KMS-11 (cell line): ENCODE data around the gene SLC37A1.
"Not testable (repeated sequence)": the region's sequence is repeated elsewhere in the genome, so short reads cannot be mapped to it uniquely, and the experiment has no call there.

Experiments
- H2AFZ ChIP-seq: fragments of 200-600 bp; sonication (generic); 2 replicates; pipeline ENCODE4 v1.6.1; 2016; ENCODE audit warnings: antibody characterized with exemption, mixed run types, low read depth
- H3K27ac ChIP-seq: fragments of 200-600 bp; sonication (generic); 2 replicates; pipeline ENCODE4 v1.6.1; 2016; ENCODE audit warnings: mild to moderate bottlenecking, mixed run types
- H3K27me3 ChIP-seq: fragments of 200-600 bp; sonication (generic); 2 replicates; pipeline ENCODE4 v1.6.1; 2017; ENCODE audit warnings: mild to moderate bottlenecking, low read depth, mixed run types, moderate library complexity; ENCODE audit not compliant: insufficient read depth
- H3K36me3 ChIP-seq: fragments of 200-600 bp; sonication (generic); 2 replicates; pipeline ENCODE4 v1.6.1; 2017; ENCODE audit warnings: mild to moderate bottlenecking, mixed run types; ENCODE audit not compliant: insufficient read depth
- H3K4me1 ChIP-seq: fragments of 200-600 bp; sonication (generic); 2 replicates; pipeline ENCODE4 v1.6.1; 2016; ENCODE audit warnings: mild to moderate bottlenecking, low read depth, mixed run types; ENCODE audit not compliant: poor library complexity, severe bottlenecking
- H3K4me2 ChIP-seq: fragments of 200-600 bp; sonication (generic); 2 replicates; pipeline ENCODE4 v1.7.0; 2016; ENCODE audit warnings: mild to moderate bottlenecking, mixed run types
- H3K4me3 ChIP-seq: fragments of 200-600 bp; sonication (generic); IDR thresholded peaks from 2 replicates; pipeline ENCODE4 v1.6.1; 2017; ENCODE audit warnings: low read depth, low read length, mixed read lengths; ENCODE audit not compliant: insufficient read depth
- H3K79me2 ChIP-seq: fragments of 200-600 bp; sonication (generic); 2 replicates; pipeline ENCODE4 v1.6.1; 2016; ENCODE audit warnings: low read depth, mixed run types; ENCODE audit not compliant: insufficient read depth
- H3K9ac ChIP-seq: fragments of 200-600 bp; sonication (generic); 2 replicates; pipeline ENCODE4 v1.6.1; 2016; ENCODE audit warnings: mild to moderate bottlenecking, mixed run types
- H4K20me1 ChIP-seq: fragments of 200-600 bp; sonication (generic); 2 replicates; pipeline ENCODE4 v1.6.1; 2016; ENCODE audit warnings: mild to moderate bottlenecking, mixed run types; ENCODE audit not compliant: insufficient read depth
- CTCF ChIP-seq: fragments of 200-600 bp; sonication (generic); conservative IDR thresholded peaks from 2 replicates; pipeline ENCODE4 v1.6.1; 2017; ENCODE audit warnings: low read depth, mild to moderate bottlenecking, antibody characterized with exemption, low read length, moderate library complexity, mixed read lengths

Gene SLC37A1

GRCh38 chr21:42614396-42614795, 100.7 kb downstream of the SLC37A1 start:
- H3K4me3 ChIP-seq: no peak overlapping the region
- H3K79me2 ChIP-seq: no peaks in the 10 kb centered on the region
- no peaks in the 10 kb centered on the region for H3K36me3 ChIP-seq
- no peaks in the 10 kb centered on the region for H4K20me1 ChIP-seq
- no peak overlapping the region for H3K9ac ChIP-seq
- no peaks in the 10 kb centered on the region for H3K4me1 ChIP-seq
- no peak overlapping the region for H3K4me2 ChIP-seq
- peaks cover 24% of the 10 kb centered on the region; the same call in 1 of the 2 replicates for H3K27me3 ChIP-seq
- H3K27ac ChIP-seq: no peak overlapping the region
- H2AFZ ChIP-seq: no peak overlapping the region
- no peak for TF ChIP-seq CTCF

- H3K27ac ChIP-seq: no peak overlapping the region
- H2AFZ ChIP-seq: no peak overlapping the region
- H3K4me3 ChIP-seq: no peak overlapping the region
- no peaks in the 10 kb centered on the region for H4K20me1 ChIP-seq
- H3K9ac ChIP-seq: no peak overlapping the region
- H3K79me2 ChIP-seq: no peaks in the 10 kb centered on the region
- H3K36me3 ChIP-seq: no peaks in the 10 kb centered on the region
- peaks cover 29% of the 10 kb centered on the region; the same call in 1 of the 2 replicates for H3K27me3 ChIP-seq
- no peak overlapping the region for H3K4me2 ChIP-seq
- H3K4me1 ChIP-seq: no peaks in the 10 kb centered on the region
- TF ChIP-seq CTCF: no peak
These were observed 101.2 kb downstream of the SLC37A1 start for GRCh38 chr21:42614811-42615351.

- peaks cover 34% of the 10 kb centered on the region; the same call in 1 of the 2 replicates for H3K27me3 ChIP-seq
- H3K4me1 ChIP-seq, H2AFZ ChIP-seq, H3K27ac ChIP-seq, H3K4me2 ChIP-seq, H3K4me3 ChIP-seq, H3K36me3 ChIP-seq, H4K20me1 ChIP-seq, H3K9ac ChIP-seq, H3K79me2 ChIP-seq: not testable (repeated sequence)
These were observed 101.7 kb downstream of the SLC37A1 start for GRCh38 chr21:42615377-42615776.

- no peak overlapping the region for H3K4me2 ChIP-seq
- H3K4me3 ChIP-seq: no peak overlapping the region
- H3K79me2 ChIP-seq: no peaks in the 10 kb centered on the region
- no peaks in the 10 kb centered on the region for H3K4me1 ChIP-seq
- no peaks in the 10 kb centered on the region for H3K36me3 ChIP-seq
- H3K27ac ChIP-seq: no peak overlapping the region
- H3K27me3 ChIP-seq: peaks cover 39% of the 10 kb centered on the region; the same call in 1 of the 2 replicates
- TF ChIP-seq CTCF: no peak
- H2AFZ ChIP-seq: no peak overlapping the region
- no peak overlapping the region for H3K9ac ChIP-seq
- no peaks in the 10 kb centered on the region for H4K20me1 ChIP-seq
These were observed 102.3 kb downstream of the SLC37A1 start for GRCh38 chr21:42615924-42616323.

- TF ChIP-seq CTCF: no peak
- Histone ChIP-seq H2AFZ (no peak overlapping the region), H3K9ac (no peak overlapping the region), H3K36me3 (no peaks in the 10 kb centered on the region), H3K4me2 (no peak overlapping the region), H3K4me3 (no peak overlapping the region), H4K20me1 (no peaks in the 10 kb centered on the region), H3K79me2 (no peaks in the 10 kb centered on the region), H3K27me3 (peaks cover 42% of the 10 kb centered on the region; the same call in 1 of the 2 replicates), H3K4me1 (no peaks in the 10 kb centered on the region), H3K27ac (no peak overlapping the region)
These were observed 102.8 kb downstream of the SLC37A1 start for GRCh38 chr21:42616446-42616845.
